WERI-Rb-1 (cell line): ENCODE measurements around the gene TMEM134.

ENCODE experiments used
- DNase-seq: peaks from one replicate; pipeline ENCODE4 v3.0.0-alpha.2; 2020
- H3K27ac ChIP-seq: fragments of 250-450 bp; sonication (Bioruptor Pico); 2 replicates; pipeline ENCODE4 v1.5.1; 2020; ENCODE audit warnings: mild to moderate bottlenecking, moderate library complexity
- H3K27me3 ChIP-seq: fragments of 250-450 bp; sonication (Bioruptor Pico); 2 replicates; pipeline ENCODE4 v1.5.1; 2021; ENCODE audit warnings: mild to moderate bottlenecking, low read depth, moderate library complexity; ENCODE audit not compliant: insufficient read depth, severe bottlenecking
- H3K36me3 ChIP-seq: fragments of 250-450 bp; sonication (Bioruptor Pico); 2 replicates; pipeline ENCODE4 v1.5.1; 2020; ENCODE audit warnings: mild to moderate bottlenecking, moderate library complexity
- H3K4me3 ChIP-seq: 2 replicates; pipeline ENCODE4 v1.5.1; 2011; ENCODE audit warnings: low read depth, mild to moderate bottlenecking, control low read depth, low read length
- H3K9me3 ChIP-seq: fragments of 250-450 bp; sonication (Bioruptor Pico); 2 replicates; pipeline ENCODE4 v1.5.1; 2021; ENCODE audit warnings: mild to moderate bottlenecking, moderate library complexity; ENCODE audit not compliant: severe bottlenecking
- TF ChIP-seq, protein P1 (sequence below): IDR thresholded peaks from 2 replicates; pipeline ENCODE4 v1.5.1; 2011; ENCODE audit warnings: low read depth, mild to moderate bottlenecking, control low read depth, inconsistent platforms, low read length

The TMEM134 gene

DNA sequence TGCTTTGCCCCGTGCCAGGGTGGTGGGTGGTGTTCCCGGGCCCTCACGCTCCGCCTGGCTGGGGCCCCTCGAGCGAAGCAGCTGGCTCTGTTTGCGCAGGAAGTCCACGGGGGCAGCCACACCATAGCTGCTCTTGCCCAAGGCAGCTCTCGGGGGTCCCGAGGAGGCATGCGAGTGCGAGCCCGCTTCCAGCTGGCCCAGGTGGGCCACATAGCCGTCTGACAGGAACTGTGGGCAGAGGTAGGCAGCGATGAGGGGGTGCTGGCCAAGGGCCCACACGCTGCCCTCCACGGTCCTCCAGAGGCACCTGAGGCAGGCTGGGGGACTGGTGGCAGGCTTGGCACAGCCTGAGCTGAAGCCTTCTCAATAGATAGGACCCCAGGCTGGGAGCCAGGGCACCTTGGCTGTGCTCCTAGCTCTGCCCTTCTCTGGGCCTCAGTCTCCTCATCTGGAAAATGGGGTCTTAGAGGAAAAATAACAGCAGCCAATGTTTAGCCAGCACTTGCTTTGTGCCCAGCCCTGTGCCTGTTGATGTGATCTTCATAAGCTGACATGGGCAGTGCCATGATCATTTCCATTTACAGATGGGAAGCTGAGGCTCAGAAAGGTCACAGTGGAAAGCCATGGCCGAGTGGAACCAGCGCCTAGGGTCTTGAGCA lies 23.1 kb upstream of the TMEM134 start:
- TF ChIP-seq, protein P1, sequence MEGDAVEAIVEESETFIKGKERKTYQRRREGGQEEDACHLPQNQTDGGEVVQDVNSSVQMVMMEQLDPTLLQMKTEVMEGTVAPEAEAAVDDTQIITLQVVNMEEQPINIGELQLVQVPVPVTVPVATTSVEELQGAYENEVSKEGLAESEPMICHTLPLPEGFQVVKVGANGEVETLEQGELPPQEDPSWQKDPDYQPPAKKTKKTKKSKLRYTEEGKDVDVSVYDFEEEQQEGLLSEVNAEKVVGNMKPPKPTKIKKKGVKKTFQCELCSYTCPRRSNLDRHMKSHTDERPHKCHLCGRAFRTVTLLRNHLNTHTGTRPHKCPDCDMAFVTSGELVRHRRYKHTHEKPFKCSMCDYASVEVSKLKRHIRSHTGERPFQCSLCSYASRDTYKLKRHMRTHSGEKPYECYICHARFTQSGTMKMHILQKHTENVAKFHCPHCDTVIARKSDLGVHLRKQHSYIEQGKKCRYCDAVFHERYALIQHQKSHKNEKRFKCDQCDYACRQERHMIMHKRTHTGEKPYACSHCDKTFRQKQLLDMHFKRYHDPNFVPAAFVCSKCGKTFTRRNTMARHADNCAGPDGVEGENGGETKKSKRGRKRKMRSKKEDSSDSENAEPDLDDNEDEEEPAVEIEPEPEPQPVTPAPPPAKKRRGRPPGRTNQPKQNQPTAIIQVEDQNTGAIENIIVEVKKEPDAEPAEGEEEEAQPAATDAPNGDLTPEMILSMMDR = no peak
- no peaks in the 10 kb centered on the region for H3K9me3 ChIP-seq
- H3K27ac ChIP-seq = no peak overlapping the region; the same call in 1 of the 2 replicates
- no peak overlapping the region for H3K4me3 ChIP-seq
- peaks cover 79% of the 10 kb centered on the region for H3K36me3 ChIP-seq
- DNase-seq = no peak
- no peaks in the 10 kb centered on the region for H3K27me3 ChIP-seq

DNA sequence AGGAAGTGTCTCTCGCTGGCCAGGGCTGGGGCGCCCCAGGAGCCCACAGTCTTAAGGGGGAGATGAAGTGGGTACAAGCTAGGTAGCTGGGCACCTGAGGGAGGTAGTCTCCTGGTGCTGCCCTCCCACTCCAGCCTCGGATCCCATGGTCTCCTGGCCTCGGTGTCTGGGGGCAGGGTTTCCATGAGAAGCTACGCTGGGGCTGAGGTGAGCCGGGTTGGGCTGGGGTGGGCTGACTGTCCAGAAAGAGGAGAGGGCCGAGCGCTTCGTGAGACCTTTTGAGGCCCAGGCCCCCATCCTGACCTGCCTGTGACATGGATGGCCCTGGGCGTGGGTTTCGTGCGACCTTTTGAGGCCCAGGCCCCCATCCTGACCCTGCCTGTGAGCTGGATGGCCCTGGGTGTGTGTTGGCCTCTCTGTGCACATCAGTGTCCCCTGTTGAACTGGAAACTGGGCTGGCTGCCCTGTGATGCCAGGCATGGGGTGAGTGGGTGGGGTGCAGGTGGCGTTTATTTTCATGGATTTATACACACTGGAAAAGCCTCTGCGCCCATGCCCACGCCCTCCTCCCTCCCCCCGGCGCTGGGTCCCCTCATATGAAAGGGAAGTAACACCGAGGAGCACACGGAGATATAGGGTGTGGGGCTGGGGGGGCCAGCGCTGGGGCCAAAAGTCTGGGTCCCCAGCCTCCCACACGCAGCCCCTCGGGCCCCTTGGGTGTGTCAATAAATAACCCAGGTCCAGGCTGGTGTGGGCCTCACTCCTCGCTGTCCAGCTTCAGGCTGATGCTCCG lies 22.4 kb upstream of the TMEM134 start:
- H3K36me3 ChIP-seq = peaks cover 76% of the 10 kb centered on the region
- H3K9me3 ChIP-seq = no peaks in the 10 kb centered on the region
- no peaks in the 10 kb centered on the region for H3K27me3 ChIP-seq
- DNase-seq = no peak
- H3K27ac ChIP-seq = no peak overlapping the region
- TF ChIP-seq, protein P1 = no peak
- no peak overlapping the region for H3K4me3 ChIP-seq

DNA sequence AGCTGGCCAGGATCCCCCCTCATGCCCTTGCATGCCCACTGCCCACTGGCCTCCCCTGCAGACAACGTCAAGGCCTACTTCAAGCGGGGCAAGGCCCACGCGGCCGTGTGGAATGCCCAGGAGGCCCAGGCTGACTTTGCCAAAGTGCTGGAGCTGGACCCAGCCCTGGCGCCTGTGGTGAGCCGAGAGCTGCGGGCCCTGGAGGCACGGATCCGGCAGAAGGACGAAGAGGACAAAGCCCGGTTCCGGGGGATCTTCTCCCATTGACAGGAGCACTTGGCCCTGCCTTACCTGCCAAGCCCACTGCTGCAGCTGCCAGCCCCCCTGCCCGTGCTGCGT lies 21.6 kb upstream of the TMEM134 start:
- Histone ChIP-seq H3K4me3 (no peak overlapping the region), H3K27me3 (no peaks in the 10 kb centered on the region), H3K9me3 (no peaks in the 10 kb centered on the region), H3K36me3 (peaks cover 68% of the 10 kb centered on the region), H3K27ac (no peak overlapping the region)
- TF ChIP-seq, protein P1 = no peak
- no peak for DNase-seq

DNA sequence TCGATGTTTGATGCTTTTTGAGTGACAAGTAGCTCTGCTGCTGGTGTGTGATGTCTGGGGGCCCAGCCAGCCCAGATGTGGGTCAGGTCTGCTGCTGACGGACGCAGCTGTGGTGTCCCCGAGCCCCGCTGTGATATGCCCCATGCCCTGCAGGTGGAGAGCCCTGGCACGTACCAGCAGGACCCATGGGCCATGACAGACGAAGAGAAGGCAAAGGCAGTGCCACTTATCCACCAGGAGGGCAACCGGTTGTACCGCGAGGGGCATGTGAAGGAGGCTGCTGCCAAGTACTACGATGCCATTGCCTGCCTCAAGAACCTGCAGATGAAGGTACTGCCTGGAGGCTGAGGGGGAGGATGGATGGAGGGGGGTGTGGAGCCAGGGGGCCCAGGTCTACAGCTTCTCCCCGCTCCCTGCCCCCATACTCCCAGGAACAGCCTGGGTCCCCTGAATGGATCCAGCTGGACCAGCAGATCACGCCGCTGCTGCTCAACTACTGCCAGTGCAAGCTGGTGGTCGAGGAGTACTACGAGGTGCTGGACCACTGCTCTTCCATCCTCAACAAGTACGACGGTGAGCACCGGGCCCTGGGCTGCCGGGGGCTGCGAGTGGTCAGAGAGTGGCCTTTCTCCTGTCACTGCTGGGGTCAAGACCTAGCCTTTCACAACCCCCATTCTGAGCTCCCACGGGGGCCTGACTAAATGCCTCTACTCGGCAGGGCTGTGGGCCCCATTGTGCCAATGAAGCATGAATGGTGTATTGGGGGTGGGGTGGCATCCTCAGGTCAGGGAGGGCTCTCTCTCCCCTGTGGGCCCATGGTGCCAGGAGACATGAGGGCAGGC lies 21.1 kb upstream of the TMEM134 start:
- Histone ChIP-seq H3K4me3 (no peak overlapping the region), H3K36me3 (peaks cover 63% of the 10 kb centered on the region), H3K27me3 (no peaks in the 10 kb centered on the region), H3K27ac (no peak overlapping the region), H3K9me3 (no peaks in the 10 kb centered on the region)
- no peak for DNase-seq
- TF ChIP-seq, protein P1 = no peak

DNA sequence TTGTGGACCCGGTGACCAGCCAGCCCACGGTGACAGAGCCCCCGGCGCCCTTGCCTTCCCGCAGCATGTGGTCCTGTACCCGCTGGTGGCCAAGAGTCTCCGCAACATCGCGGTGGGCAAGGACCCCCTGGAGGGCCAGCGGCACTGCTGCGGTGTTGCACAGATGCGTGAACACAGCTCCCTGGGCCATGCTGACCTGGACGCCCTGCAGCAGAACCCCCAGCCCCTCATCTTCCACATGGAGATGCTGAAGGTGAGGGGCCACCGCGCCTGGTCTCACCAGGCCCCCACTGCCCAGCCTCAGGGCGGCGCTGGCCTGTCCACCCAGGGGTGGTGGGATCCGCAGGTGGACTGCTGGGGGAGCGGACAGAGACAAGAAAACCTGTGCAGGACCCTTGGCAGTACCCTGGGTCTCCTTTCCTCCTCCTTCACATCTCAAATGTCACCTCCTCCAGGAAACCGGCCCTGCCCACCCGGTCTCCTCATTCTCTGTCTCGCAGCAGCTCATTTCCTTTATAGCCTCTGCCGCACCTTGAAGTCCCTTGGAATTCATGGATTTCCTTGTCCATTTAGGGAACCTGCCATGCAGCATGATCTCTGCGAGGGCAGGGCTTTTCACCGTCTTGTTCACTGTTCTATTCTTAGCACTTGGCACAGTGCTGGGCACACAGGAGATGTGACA lies 20.3 kb upstream of the TMEM134 start:
- TF ChIP-seq, protein P1 = no peak
- no peak overlapping the region for H3K4me3 ChIP-seq
- H3K36me3 ChIP-seq = peaks cover 67% of the 10 kb centered on the region
- no peaks in the 10 kb centered on the region for H3K27me3 ChIP-seq
- H3K27ac ChIP-seq = no peak overlapping the region
- no peaks in the 10 kb centered on the region for H3K9me3 ChIP-seq
- no peak for DNase-seq
